ENCODE data around the gene OLFML3. TPM values are rescaled to one million over a fixed set of nuclear protein-coding genes. Genes with fewer than 3 reads are reported as not detected.

OLFML3 gene
- polyA plus RNA-seq, 10 donors, result 115 to 220 (median 167) TPM

DNA sequence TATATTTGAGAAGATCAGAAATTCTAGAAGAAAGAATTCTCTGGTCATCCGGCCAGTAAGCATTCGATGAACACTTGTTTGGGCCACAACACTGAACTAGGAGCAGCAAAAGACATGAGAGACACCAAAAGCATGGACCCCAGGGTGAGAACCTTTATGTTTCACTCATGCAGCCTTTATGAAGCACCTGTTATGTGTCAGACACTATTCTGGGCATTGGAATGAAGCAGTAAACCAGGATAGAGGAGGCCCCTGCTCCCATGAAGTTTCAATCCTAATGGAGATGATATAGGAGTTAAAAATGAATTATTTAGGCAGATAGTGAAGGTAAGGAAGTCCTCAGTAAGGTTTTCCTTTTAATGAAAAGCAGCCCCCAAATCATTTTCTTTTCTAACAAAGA, 43.6 kb downstream of the OLFML3 start:
- DNase-seq, result no peak

DNA sequence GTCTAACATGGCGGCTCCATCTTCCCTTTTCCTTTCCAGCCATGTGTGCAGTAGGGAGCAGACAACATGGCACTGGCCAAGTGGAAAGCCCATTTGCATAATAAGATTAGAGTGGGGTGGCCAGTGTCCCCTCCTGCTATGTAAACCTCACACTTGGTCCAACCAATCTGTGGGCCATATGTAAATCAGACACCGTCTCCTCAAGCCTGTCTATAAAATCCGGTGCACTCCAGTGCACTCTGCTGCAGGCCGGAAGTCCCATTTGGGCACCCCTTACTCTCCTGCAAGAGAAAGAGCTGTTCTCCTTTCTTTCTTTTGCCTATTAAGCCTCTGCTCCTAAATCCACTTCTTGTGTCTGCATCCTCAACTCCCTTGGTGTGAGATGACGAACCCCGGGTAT, 44.1 kb downstream of the OLFML3 start:
- no peak for DNase-seq

DNA sequence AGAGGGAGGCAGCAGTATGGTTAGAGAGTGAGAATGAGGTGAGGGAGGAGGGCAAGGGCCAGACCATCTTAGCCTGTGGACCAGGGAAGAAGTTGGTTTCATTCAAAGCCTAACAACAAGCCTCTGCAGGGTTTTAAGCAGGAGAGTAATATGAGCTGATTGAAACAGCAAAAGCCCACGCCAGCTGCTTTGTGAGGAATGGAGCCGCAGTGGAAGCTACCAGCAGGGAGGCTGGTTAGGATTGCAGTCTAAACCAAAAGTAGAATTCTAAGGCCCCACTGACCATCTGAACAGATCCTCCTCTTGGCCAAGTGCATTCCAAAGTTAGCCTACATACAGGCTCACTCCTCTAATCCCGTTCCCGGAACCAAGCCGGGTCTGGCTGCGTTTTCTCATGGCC, 44.8 kb downstream of the OLFML3 start:
- DNase-seq, result peak; percentile 42 to 47 (median 46)

DNA sequence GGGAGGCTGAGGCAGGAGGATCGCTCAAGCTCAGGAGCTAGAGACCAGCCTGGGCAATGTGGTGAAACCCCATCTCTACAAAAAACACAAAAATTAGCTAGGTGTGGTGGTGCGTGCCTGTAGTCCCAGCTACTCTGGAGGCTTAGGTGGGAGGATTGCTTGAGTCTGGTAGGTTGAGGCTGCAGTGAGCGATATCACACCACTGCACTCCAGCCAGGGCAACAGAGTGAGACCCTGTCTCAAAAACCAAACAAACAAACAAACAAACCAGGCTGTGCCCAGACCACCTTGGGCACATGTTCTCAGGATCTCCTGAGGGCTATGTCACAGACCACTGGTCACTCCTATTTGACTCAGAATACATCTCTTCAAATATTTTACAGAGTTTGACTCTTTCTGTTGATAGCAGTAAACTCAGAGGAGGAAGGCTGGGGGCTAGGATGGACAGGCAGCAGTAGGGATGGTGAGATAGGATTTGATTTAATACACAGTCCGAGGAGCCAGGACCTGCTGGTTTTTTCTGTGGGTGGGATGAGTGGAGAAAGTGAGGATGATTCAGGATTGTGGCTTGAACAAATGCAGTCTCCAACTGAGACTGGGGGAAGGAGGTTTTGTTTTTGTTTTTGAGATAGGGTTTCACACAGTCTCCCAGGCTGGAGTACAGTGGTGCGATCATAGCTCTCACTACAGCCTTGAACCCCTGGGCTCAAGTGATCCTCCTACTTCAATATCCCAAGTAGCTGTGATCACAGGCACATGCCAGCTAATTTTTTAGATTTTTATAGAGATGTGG, 46.5 kb downstream of the OLFML3 start:
- no peak for DNase-seq

DNA sequence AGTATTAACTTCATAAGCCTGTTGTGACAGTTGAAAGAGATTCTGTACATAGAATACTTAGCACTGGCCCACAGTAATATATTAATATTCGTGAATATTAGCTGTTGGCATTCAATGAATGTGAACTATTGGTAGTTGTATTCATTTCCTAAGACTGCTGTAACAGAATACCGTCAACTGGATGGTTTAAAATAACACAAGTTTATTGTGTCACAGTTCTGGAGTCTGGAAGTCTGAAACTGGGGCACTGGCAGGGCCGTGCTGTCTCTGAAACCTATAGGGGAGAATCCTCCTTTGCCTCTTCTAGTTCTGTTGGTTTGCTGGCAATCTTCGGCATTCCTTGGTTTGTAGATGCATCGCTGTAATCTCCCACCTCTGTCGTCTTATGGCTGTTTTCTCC, 47.5 kb downstream of the OLFML3 start:
- DNase-seq, result no peak

Other genes with a start within 250 kb of the OLFML3 start
- 10 to 100 TPM in 7 of 10 donors, 1 to 10 TPM in 3; 9.7 to 15.8 (median 11.4) TPM for gene PHTF1, start 220.0 kb upstream of the OLFML3 start, polyA plus RNA-seq (ENCODE audit: insufficient read length in 10 of 10)
- 10 to 100 TPM; 11.5 to 17.1 (median 12.7) TPM for gene RSBN1, start 167.0 kb upstream of the OLFML3 start, polyA plus RNA-seq (ENCODE audit: insufficient read length in 10 of 10)
- 1 to 10 TPM in 1 of 10 donors, under 1 TPM in 9; 0.13 to 1.7 (median 0.33) TPM for gene PTPN22, start 107.8 kb upstream of the OLFML3 start, polyA plus RNA-seq (ENCODE audit: insufficient read length in 10 of 10)
- gene BCL2L15, start 91.9 kb upstream of the OLFML3 start, polyA plus RNA-seq (ENCODE audit: insufficient read length in 10 of 10), result 1 to 10 TPM in 2 of 10 donors, under 1 TPM in 8; 0.19 to 2.1 (median 0.47) TPM
- gene AP4B1, start 74.7 kb upstream of the OLFML3 start, polyA plus RNA-seq (ENCODE audit: insufficient read length in 10 of 10), result 10 to 100 TPM; 16.9 to 46.5 (median 23.1) TPM
- gene DCLRE1B, start 74.1 kb upstream of the OLFML3 start, polyA plus RNA-seq (ENCODE audit: insufficient read length in 10 of 10), result 10 to 100 TPM in 4 of 10 donors, 1 to 10 TPM in 6; 7.6 to 11.6 (median 9.0) TPM
- 10 to 100 TPM; 26.5 to 37.3 (median 30.9) TPM for gene HIPK1, start 50.1 kb upstream of the OLFML3 start, polyA plus RNA-seq (ENCODE audit: insufficient read length in 10 of 10)
- gene SYT6, start 174.4 kb downstream of the OLFML3 start, polyA plus RNA-seq (ENCODE audit: insufficient read length in 10 of 10), result 1 to 10 TPM in 9 of 10 donors, under 1 TPM in 1; 0.88 to 1.8 (median 1.3) TPM

All from muscle of back (tissue), 11 donors.